B cell (primary cell): ENCODE results near the gene SMIM14. TPM values are rescaled to one million over a fixed set of nuclear protein-coding genes. Genes with fewer than 3 reads are reported as not detected.

ENCODE experiments used
- ATAC-seq: fragments of 200-7000 bp; cut with Tn5 transposase; one replicate; pipeline ENCODE4 v1.10.0; 2021; ENCODE audit warnings: low read depth, mild to moderate bottlenecking, moderate number of reproducible peaks, moderate library complexity
- CTCF ChIA-PET: fragments of 350-600 bp; sonication (Branson Sonifier 250); formaldehyde crosslinking; loops from one replicate; lab custom pipeline; 2021; ENCODE audit warnings: antibody characterized with exemption, inconsistent platforms; lab: Charles Lee
- POLR2A ChIA-PET: fragments of 350-600 bp; sonication (Branson Sonifier 250); formaldehyde crosslinking; loops from one replicate; lab custom pipeline; 2021; ENCODE audit warnings: antibody characterized with exemption; lab: Charles Lee
- DNase-seq: peaks from one replicate; pipeline ENCODE4 v3.0.0; 2013
- H2AFZ ChIP-seq: 2 replicates; pipeline ENCODE4 v1.6.1; 2012; ENCODE audit warnings: mild to moderate bottlenecking, low read depth, low read length; ENCODE audit not compliant: insufficient read depth, poor library complexity, severe bottlenecking
- H3K27ac ChIP-seq, 2 donors: 1 replicate in 1 of 2; 2 replicates in 1 of 2; pipeline ENCODE4 v1.5.1; 2012 to 2013; ENCODE audit warnings: low read length in 2 of 2, mild to moderate bottlenecking in 2 of 2, moderate library complexity in 1 of 2
- H3K27me3 ChIP-seq, 4 experiments: fragments of 200-600 bp in 1 of 4; sonication (generic) in 1 of 4; replicated peaks in 1 of 4; 1 replicate in 2 of 4; 2 replicates in 2 of 4; pipeline versions ENCODE4 v1.6.1 to v1.7.0; 2013 to 2016; ENCODE audit warnings: low read length in 3 of 4, mild to moderate bottlenecking in 2 of 4, mixed read lengths in 1 of 4, moderate library complexity in 1 of 4; ENCODE audit not compliant: insufficient read depth in 4 of 4, control insufficient read depth in 3 of 4; ENCODE audit errors: control extremely low read depth in 1 of 4
- H3K36me3 ChIP-seq, 2 experiments: replicated peaks in 1 of 2; 1 replicate in 1 of 2; 2 replicates in 1 of 2; pipeline versions ENCODE4 v1.6.1 to v1.7.1; 2013; ENCODE audit warnings: low read length in 1 of 2; ENCODE audit not compliant: insufficient read depth in 2 of 2, control insufficient read depth in 1 of 2; ENCODE audit errors: control extremely low read depth in 1 of 2, extremely low read depth in 1 of 2
- H3K4me1 ChIP-seq, 2 donors: fragments of 200-600 bp in 1 of 2; sonication (generic) in 1 of 2; 1 replicate in 1 of 2; 2 replicates in 1 of 2; pipeline versions ENCODE4 v1.5.1 to v1.6.1; 2013 to 2017; ENCODE audit warnings: low read length in 2 of 2; ENCODE audit not compliant: control insufficient read depth in 2 of 2, insufficient read depth in 2 of 2
- H3K4me2 ChIP-seq: replicated peaks from 2 replicates; pipeline ENCODE3; 2012; ENCODE audit warnings: mild to moderate bottlenecking, low read depth, low read length; ENCODE audit not compliant: poor library complexity, severe bottlenecking
- H3K4me3 ChIP-seq, 5 experiments: fragments of 200-600 bp in 1 of 5; sonication (generic) in 1 of 5; 1 replicate in 3 of 5; 2 replicates in 2 of 5; pipeline versions ENCODE4 v1.5.1 to v1.7.0; 2011 to 2016; ENCODE audit warnings: low read length in 4 of 5, mild to moderate bottlenecking in 4 of 5, low read depth in 2 of 5, control low read depth in 1 of 5, moderate library complexity in 1 of 5; ENCODE audit not compliant: insufficient read depth in 1 of 5; ENCODE audit errors: control extremely low read depth in 1 of 5, extremely low read depth in 1 of 5
- H3K79me2 ChIP-seq: fragments of 200-600 bp; sonication (generic); one replicate; pipeline ENCODE4 v1.6.0; 2016; ENCODE audit warnings: low read length; ENCODE audit not compliant: control insufficient read depth, insufficient read depth
- H3K9ac ChIP-seq: fragments of 200-600 bp; sonication (generic); 2 replicates; pipeline ENCODE4 v1.6.1; 2017; ENCODE audit warnings: mild to moderate bottlenecking, low read length, moderate library complexity
- H3K9me3 ChIP-seq, 3 donors: one replicate each; pipeline versions ENCODE4 v1.6.1 to v1.7.1; 2013; ENCODE audit warnings: low read length in 2 of 3; ENCODE audit not compliant: control insufficient read depth in 2 of 3, insufficient read depth in 1 of 3; ENCODE audit errors: control extremely low read depth in 1 of 3
- H4K20me1 ChIP-seq: 2 replicates; pipeline ENCODE4 v1.6.0; 2012; ENCODE audit warnings: mild to moderate bottlenecking, low read length; ENCODE audit not compliant: insufficient read depth, control insufficient read depth, poor library complexity, severe bottlenecking
- H3K27ac Mint-ChIP-seq: one replicate; pipeline ENCODE4 v1.8.0; 2021; ENCODE audit warnings: mixed read lengths
- H3K27me3 Mint-ChIP-seq: one replicate; pipeline ENCODE4 v1.8.0; 2021; ENCODE audit warnings: mixed read lengths
- H3K4me1 Mint-ChIP-seq: one replicate; pipeline ENCODE4 v1.8.0; 2021; ENCODE audit warnings: mixed read lengths
- H3K4me3 Mint-ChIP-seq: one replicate; pipeline ENCODE4 v1.8.0; 2021; ENCODE audit warnings: mixed read lengths
- H3K9me3 Mint-ChIP-seq: one replicate; pipeline ENCODE4 v1.8.0; 2022; ENCODE audit warnings: mixed read lengths; ENCODE audit not compliant: insufficient read depth
- EZH2 ChIP-seq: IDR thresholded peaks from 2 replicates; pipeline ENCODE4 v1.6.1; 2012; ENCODE audit warnings: borderline replicate concordance, low read depth, mild to moderate bottlenecking, moderate library complexity, low read length; ENCODE audit not compliant: insufficient read depth, poor library complexity, severe bottlenecking
- WGBS: methylation state at CpG from one replicate; pipeline ENCODE4 v1.1.5; 2013; ENCODE audit warnings: missing lambda C conversion rate; ENCODE audit not compliant: insufficient coverage; 5-methylcytosine and 5-hydroxymethylcytosine counted together
- intact Hi-C: fragments of 100-400 bp; cut with micrococcal nuclease; formaldehyde crosslinking; loops from one replicate; pipeline ENCODE4 v1.10.0; 2022
- polyA plus RNA-seq: library from polyadenylated mRNA; depleted of rRNA; stranded (reverse); fragments of >200 nt; gene quantifications from 2 replicates; pipeline ENCODE4 v1.2.3, GENCODE V29; 2012
- total RNA-seq, 2 donors: library from RNA; stranded (reverse); fragments of 120-200 nt in 1 of 2; gene quantifications; 1 replicate in 1 of 2; 2 replicates in 1 of 2; pipeline versions ENCODE4 v1.2.3 to v1.2.4, GENCODE V29; 2013 to 2022
- TF ChIP-seq, protein P1 (sequence below): fragments of 200-600 bp; IDR thresholded peaks from one replicate; pipeline ENCODE4 v1.8.0; 2022; ENCODE audit warnings: antibody characterized with exemption, mild to moderate bottlenecking

Gene SMIM14
- total and polyA plus RNA-seq, 2 donors (not counting 1 experiment from before 2014, with no cell fraction given): 38.9 to 56.0 TPM

DNA sequence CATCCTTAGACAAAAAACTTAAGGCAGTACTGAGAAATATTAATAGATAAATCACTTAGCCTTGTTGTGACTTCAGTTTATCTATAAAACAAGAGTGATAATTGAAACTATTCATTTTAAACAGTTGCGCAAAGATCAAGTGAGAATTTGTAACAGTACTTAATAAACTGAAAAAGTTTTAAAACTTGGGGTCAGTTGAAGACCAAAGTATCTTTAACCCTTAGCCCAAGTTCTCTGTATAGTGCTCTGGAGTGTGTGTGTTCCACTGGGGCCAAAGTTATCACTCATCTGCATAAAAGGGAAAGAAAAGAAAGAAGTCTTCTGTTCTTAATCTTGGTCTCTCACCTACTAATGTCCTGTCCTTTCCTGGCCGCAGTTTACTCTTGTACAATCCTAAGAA lies 11.3 kb downstream of the SMIM14 start:
- H3K27me3 ChIP-seq: no peaks in the 10 kb centered on the region
- peak overlapping the region; percentile 42 to 72 for H3K27ac ChIP-seq
- peaks cover 77 to 91% of the 10 kb centered on the region in 2 donors for H3K4me1 ChIP-seq
- no peaks in the 10 kb centered on the region for H3K9me3 ChIP-seq
- peak overlapping the region; percentile 83 for H3K4me3 Mint-ChIP-seq
- H2AFZ ChIP-seq: no peak overlapping the region
- no peaks in the 10 kb centered on the region for H4K20me1 ChIP-seq
- intact Hi-C loops: loop anchor here (10.0 kb wide), 1 partner anchor 567 kb away; the partner anchor contains the start of gene RHOH
- H3K9me3 Mint-ChIP-seq: no peaks in the 10 kb centered on the region
- peak overlapping the region; percentile 91 for H3K27ac Mint-ChIP-seq
- ATAC-seq (no peak), DNase-seq (no peak)
- peaks cover 70% of the 10 kb centered on the region for H3K4me1 Mint-ChIP-seq
- peaks cover 83% of the 10 kb centered on the region for H3K79me2 ChIP-seq
- TF ChIP-seq, protein P1, sequence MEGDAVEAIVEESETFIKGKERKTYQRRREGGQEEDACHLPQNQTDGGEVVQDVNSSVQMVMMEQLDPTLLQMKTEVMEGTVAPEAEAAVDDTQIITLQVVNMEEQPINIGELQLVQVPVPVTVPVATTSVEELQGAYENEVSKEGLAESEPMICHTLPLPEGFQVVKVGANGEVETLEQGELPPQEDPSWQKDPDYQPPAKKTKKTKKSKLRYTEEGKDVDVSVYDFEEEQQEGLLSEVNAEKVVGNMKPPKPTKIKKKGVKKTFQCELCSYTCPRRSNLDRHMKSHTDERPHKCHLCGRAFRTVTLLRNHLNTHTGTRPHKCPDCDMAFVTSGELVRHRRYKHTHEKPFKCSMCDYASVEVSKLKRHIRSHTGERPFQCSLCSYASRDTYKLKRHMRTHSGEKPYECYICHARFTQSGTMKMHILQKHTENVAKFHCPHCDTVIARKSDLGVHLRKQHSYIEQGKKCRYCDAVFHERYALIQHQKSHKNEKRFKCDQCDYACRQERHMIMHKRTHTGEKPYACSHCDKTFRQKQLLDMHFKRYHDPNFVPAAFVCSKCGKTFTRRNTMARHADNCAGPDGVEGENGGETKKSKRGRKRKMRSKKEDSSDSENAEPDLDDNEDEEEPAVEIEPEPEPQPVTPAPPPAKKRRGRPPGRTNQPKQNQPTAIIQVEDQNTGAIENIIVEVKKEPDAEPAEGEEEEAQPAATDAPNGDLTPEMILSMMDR: no peak
- no peak for TF ChIP-seq EZH2
- peak overlapping the region; percentile 68 for H3K4me2 ChIP-seq
- ChIA-PET CTCF (interaction anchor here (0.8 to 5.8 kb wide), 3 partner anchors 8 to 21 kb away, joined by 3 to 27 read pairs (median 6); partner anchors contain the start of gene SMIM14), POLR2A (interaction anchor here (0.7 to 1.7 kb wide), 2 partner anchors 11 to 18 kb away, joined by 3 to 18 read pairs; partner anchors contain the start of gene SMIM14)
- H3K4me3 ChIP-seq: peak overlapping the region in 1 of 5 experiments; percentile 57
- H3K27me3 Mint-ChIP-seq: no peaks in the 10 kb centered on the region
- WGBS: no CpG with 5 or more reads among the region's 2 CpGs
- peak overlapping the region; percentile 54 for H3K9ac ChIP-seq
- H3K36me3 ChIP-seq: peaks cover 0 to 9% of the 10 kb centered on the region in 2 experiments

GRCh38 chr4:39626913-39627312 lies 11.8 kb downstream of the SMIM14 start:
- Mint-ChIP-seq H3K27ac (peak overlapping the region; percentile 91), H3K4me3 (peak overlapping the region; percentile 83), H3K4me1 (peaks cover 66% of the 10 kb centered on the region), H3K27me3 (no peaks in the 10 kb centered on the region), H3K9me3 (no peaks in the 10 kb centered on the region)
- peak overlapping the region; percentile 31 to 76 (median 47) for H3K4me3 ChIP-seq
- peaks cover 74 to 86% of the 10 kb centered on the region in 2 donors for H3K4me1 ChIP-seq
- TF ChIP-seq, protein P1: no peak
- no peak for TF ChIP-seq EZH2
- H2AFZ ChIP-seq: no peak overlapping the region
- H4K20me1 ChIP-seq: no peaks in the 10 kb centered on the region
- H3K9me3 ChIP-seq: no peaks in the 10 kb centered on the region
- CTCF ChIA-PET: interaction anchor here (1.0 to 5.8 kb wide), 5 partner anchors 9 to 158 kb away, joined by 3 to 27 read pairs (median 6); partner anchors contain the start of gene SMIM14
- intact Hi-C loops: loop anchor here (1.0 to 10.0 kb wide), 4 partner anchors 9 to 568 kb away; partner anchors contain the start of gene RHOH
- ATAC-seq (no peak), DNase-seq (peak; percentile 21)
- POLR2A ChIA-PET: interaction anchor here (1.7 to 2.1 kb wide), 3 partner anchors 8 to 13 kb away, joined by 4 to 18 read pairs (median 8); partner anchors contain the start of gene SMIM14
- H3K4me2 ChIP-seq: peak overlapping the region; percentile 68
- peaks cover 88% of the 10 kb centered on the region for H3K79me2 ChIP-seq
- H3K27me3 ChIP-seq: no peaks in the 10 kb centered on the region
- peak overlapping the region; percentile 42 to 72 for H3K27ac ChIP-seq
- no CpG with 5 or more reads among the region's 1 CpG for WGBS
- peak overlapping the region; percentile 54 for H3K9ac ChIP-seq
- peaks cover 0 to 9% of the 10 kb centered on the region in 2 experiments for H3K36me3 ChIP-seq
